ENCODE measurements around the gene SLCO3A1. TPM values are rescaled to one million over a fixed set of nuclear protein-coding genes. Genes with fewer than 3 reads are reported as not detected.

SLCO3A1 gene
- total RNA-seq, 1 experiment from 2014 or later: 5.1 TPM

DNA sequence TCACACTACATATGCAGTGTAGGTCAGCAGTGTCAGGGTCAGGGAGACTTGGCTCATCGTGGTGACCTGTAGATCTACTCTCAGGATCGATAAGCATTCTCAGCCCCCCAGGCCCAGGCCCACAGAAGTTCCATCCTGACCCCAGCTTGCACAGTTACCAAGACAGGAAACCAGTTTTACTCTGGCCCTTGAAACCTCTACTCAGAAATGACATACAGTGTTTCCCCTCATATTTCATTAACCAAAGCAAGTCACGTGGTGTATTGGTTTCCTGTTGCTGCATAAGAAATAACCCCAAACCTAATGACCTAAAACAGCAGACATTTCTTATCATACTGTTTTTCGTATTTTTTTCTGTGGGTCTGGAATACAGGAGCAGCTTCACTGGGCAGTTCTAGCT lies 242.2 kb downstream of the SLCO3A1 start:
- Histone ChIP-seq H3K4me3 (replicated peaks in 1 of 2; ENCODE audit: low read depth in 1 of 2, low read length in 2 of 2) (no peak overlapping the region), H3K36me3 (ENCODE audit: control insufficient read depth in 1 of 2, insufficient read depth in 2 of 2, low read length in 2 of 2) (no peaks in the 10 kb centered on the region), H3K4me2 (ENCODE audit: low read length) (no peak overlapping the region), H3K27me3 (ENCODE audit: insufficient read depth, low read length) (no peaks in the 10 kb centered on the region; the same call in 1 of the 2 replicates), H2AFZ (ENCODE audit: low read depth, low read length, poor library complexity, severe bottlenecking) (no peak overlapping the region), H3K9ac (ENCODE audit: low read length) (no peak overlapping the region), H3K79me2 (ENCODE audit: insufficient read depth, low read length) (no peaks in the 10 kb centered on the region), H3K27ac (ENCODE audit: low read depth, low read length) (no peak overlapping the region), H3K4me1 (ENCODE audit: control insufficient read depth in 1 of 2, insufficient read depth in 2 of 2, low read length in 2 of 2) (no peaks in the 10 kb centered on the region), H4K20me1 (ENCODE audit: insufficient read depth) (no peaks in the 10 kb centered on the region), H3K9me3 (ENCODE audit: control insufficient read depth in 1 of 2, insufficient read depth in 1 of 2, low read depth in 1 of 2, low read length in 2 of 2) (no peaks in the 10 kb centered on the region), H3K9me2 (ENCODE audit: insufficient read depth) (no peaks in the 10 kb centered on the region)
- ATAC-seq (no peak), DNase-seq (ENCODE audit: low read depth, low spot score) (no peak)
- ChIA-PET CTCF (no interaction called here), RAD21 (ENCODE audit: low non-redundant PET in 1 of 2, low total read pairs in 2 of 2, uncharacterized antibody in 2 of 2, unreplicated experiment in 2 of 2) (no interaction called here), POLR2A (no interaction called here)
- TF ChIP-seq JUND (IDR thresholded peaks at IDR 0.05): no peak
- no peak for TF ChIP-seq SP1 (IDR thresholded peaks at IDR 0.05; ENCODE audit: low read depth)
- no peak for TF ChIP-seq EZH2phosphoT487 (IDR thresholded peaks at IDR 0.05; ENCODE audit: borderline replicate concordance)
- TF ChIP-seq RAD21 (IDR thresholded peaks at IDR 0.05; ENCODE audit: low read depth): no peak
- no peak for TF ChIP-seq FOSL1 (IDR thresholded peaks at IDR 0.05; ENCODE audit: low read depth)
- BruUV-seq (replicated peaks): no TSS peak
- intact Hi-C loops (cut with micrococcal nuclease): loop anchor here (2.0 to 5.0 kb wide), 3 partner anchors 112 to 619 kb away; no protein-coding TSS in a partner anchor

DNA sequence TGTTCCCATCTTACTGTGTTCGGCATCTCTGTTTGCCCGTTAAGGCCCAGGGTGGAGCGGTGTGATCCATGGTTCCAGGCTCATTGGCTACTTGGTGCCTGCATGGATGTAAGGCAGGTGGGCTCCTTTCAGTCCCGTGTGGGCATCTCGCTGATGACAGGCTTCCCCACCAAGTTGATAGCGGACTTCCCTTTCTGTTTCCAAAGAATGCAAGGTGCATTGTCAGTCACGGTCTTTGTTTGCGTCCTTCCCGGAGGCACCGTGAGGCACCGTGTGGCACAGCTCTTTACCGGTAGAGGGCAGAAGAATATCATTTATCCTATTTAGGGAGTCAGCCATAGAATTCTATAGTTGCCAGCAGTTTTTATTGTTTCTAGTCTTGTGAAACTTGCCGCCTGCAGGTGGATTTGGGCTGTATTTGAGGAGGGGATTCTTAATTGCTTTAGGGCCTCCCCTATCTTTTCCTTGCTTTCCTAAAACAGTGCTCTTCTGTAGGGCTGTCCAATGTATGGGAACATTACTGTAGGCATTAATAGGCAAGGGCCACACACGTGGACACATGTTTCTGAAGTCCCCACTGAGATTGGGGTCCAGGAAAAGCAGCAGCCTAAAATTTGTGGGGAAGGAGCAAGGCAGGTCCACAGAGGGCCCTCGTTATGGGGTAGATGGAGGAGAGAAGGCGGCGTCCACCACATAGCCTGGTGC lies 244.1 kb downstream of the SLCO3A1 start:
- RAD21 ChIA-PET (ENCODE audit: low non-redundant PET in 1 of 2, low total read pairs in 2 of 2, uncharacterized antibody in 2 of 2, unreplicated experiment in 2 of 2): no interaction called here

More for the DNA sequence above, 244.1 kb downstream of the SLCO3A1 start:
- Histone ChIP-seq H3K9me2 (ENCODE audit: insufficient read depth) (no peaks in the 10 kb centered on the region), H3K79me2 (ENCODE audit: insufficient read depth, low read length) (no peaks in the 10 kb centered on the region), H3K9me3 (ENCODE audit: control insufficient read depth in 1 of 2, insufficient read depth in 1 of 2, low read depth in 1 of 2, low read length in 2 of 2) (no peaks in the 10 kb centered on the region), H3K9ac (ENCODE audit: low read length) (no peak overlapping the region), H3K4me1 (ENCODE audit: control insufficient read depth in 1 of 2, insufficient read depth in 2 of 2, low read length in 2 of 2) (no peaks in the 10 kb centered on the region), H3K27ac (ENCODE audit: low read depth, low read length) (no peak overlapping the region), H3K4me3 (replicated peaks in 1 of 2; ENCODE audit: low read depth in 1 of 2, low read length in 2 of 2) (no peak overlapping the region), H3K36me3 (ENCODE audit: control insufficient read depth in 1 of 2, insufficient read depth in 2 of 2, low read length in 2 of 2) (no peaks in the 10 kb centered on the region), H3K27me3 (ENCODE audit: insufficient read depth, low read length) (no peaks in the 10 kb centered on the region), H4K20me1 (ENCODE audit: insufficient read depth) (no peaks in the 10 kb centered on the region), H2AFZ (ENCODE audit: low read depth, low read length, poor library complexity, severe bottlenecking) (no peak overlapping the region), H3K4me2 (ENCODE audit: low read length) (no peak overlapping the region)
- no TSS peak for BruUV-seq (replicated peaks)
- ATAC-seq (peak; percentile 94), DNase-seq (ENCODE audit: low read depth, low spot score) (peak; percentile 16)
- ChIA-PET CTCF (interaction anchor here (0.6 to 2.0 kb wide), 8 partner anchors 131 to 618 kb away, joined by 3 to 12 read pairs (median 4); no protein-coding TSS in a partner anchor), POLR2A (no interaction called here)
- peak; percentile 85 for TF ChIP-seq RAD21 (IDR thresholded peaks at IDR 0.05; ENCODE audit: low read depth)
- TF ChIP-seq, protein P1, sequence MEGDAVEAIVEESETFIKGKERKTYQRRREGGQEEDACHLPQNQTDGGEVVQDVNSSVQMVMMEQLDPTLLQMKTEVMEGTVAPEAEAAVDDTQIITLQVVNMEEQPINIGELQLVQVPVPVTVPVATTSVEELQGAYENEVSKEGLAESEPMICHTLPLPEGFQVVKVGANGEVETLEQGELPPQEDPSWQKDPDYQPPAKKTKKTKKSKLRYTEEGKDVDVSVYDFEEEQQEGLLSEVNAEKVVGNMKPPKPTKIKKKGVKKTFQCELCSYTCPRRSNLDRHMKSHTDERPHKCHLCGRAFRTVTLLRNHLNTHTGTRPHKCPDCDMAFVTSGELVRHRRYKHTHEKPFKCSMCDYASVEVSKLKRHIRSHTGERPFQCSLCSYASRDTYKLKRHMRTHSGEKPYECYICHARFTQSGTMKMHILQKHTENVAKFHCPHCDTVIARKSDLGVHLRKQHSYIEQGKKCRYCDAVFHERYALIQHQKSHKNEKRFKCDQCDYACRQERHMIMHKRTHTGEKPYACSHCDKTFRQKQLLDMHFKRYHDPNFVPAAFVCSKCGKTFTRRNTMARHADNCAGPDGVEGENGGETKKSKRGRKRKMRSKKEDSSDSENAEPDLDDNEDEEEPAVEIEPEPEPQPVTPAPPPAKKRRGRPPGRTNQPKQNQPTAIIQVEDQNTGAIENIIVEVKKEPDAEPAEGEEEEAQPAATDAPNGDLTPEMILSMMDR (IDR thresholded peaks at IDR 0.05 in 2 of 3, conservative IDR thresholded peaks at IDR 0.05 in 1 of 3; ENCODE audit: borderline replicate concordance in 1 of 3, insufficient read depth in 1 of 3, low read depth in 2 of 3, low read length in 2 of 3): peak; percentile 71 to 82 (median 74); a peak in 5 of 6 replicates
- no peak for TF ChIP-seq ELF1 (IDR thresholded peaks at IDR 0.05; ENCODE audit: borderline replicate concordance, low read depth)
- intact Hi-C loops (cut with micrococcal nuclease): loop anchor here (1.0 to 5.0 kb wide), 6 partner anchors 110 to 617 kb away; no protein-coding TSS in a partner anchor

Measured in HCT116 (cell line).